Esophagus muscularis mucosa (tissue), 4 donors: ENCODE results near the gene RGS16.
"Not testable (repeated sequence)": the region's sequence is repeated elsewhere in the genome, so short reads cannot be mapped to it uniquely, and the experiment has no call there.

ENCODE experiments used
- CTCF ChIP-seq, 3 experiments: fragments of 200-600 bp in 2 of 3; fragments of 450-650 bp in 1 of 3; sonication (generic) in 2 of 3; IDR thresholded peaks; one replicate each; pipeline ENCODE4 v1.5.1; 2017 to 2019; ENCODE audit warnings: antibody characterized with exemption in 3 of 3, mild to moderate bottlenecking in 2 of 3, moderate library complexity in 1 of 3
- EP300 ChIP-seq: sonication (generic); formaldehyde crosslinking; IDR thresholded peaks from one replicate; pipeline ENCODE4 v1.6.1; 2017; ENCODE audit warnings: antibody characterized with exemption
- POLR2A ChIP-seq: fragments of 450-650 bp; IDR thresholded peaks from one replicate; pipeline ENCODE4 v1.6.1; 2017; ENCODE audit warnings: antibody characterized with exemption, moderate library complexity, mild to moderate bottlenecking, low read depth

- not testable (repeated sequence) for TF ChIP-seq CTCF (IDR thresholded peaks at IDR 0.05); POLR2A; EP300
Measured at GRCh38 chr1:182632441-182632857, 28.3 kb upstream of the RGS16 start.
